Keratinocyte (primary cell): ENCODE measurements around the gene PBX4. TPM values are rescaled to one million over a fixed set of nuclear protein-coding genes. Genes with fewer than 3 reads are reported as not detected.

Experiments
- DNase-seq: peaks from one replicate; pipeline ENCODE4 v3.0.0-alpha.2; 2011; ENCODE audit warnings: low read depth, missing footprints, low spot score
- FAIRE-seq: peaks from 2 replicates; lab custom pipeline; 2011; peaks lifted over from hg19 to GRCh38; lab: Jason Lieb, UNC
- H2AFZ ChIP-seq: 2 replicates; pipeline ENCODE4 v1.6.0; 2012; ENCODE audit warnings: low read length, control low read depth, inconsistent platforms; ENCODE audit not compliant: control insufficient read depth
- H3K27ac ChIP-seq: 2 replicates; pipeline ENCODE4 v1.5.1; 2011; ENCODE audit warnings: low read length; ENCODE audit not compliant: control insufficient read depth, insufficient read depth
- H3K27me3 ChIP-seq: 3 replicates; pipeline ENCODE4 v1.6.0; 2011; ENCODE audit warnings: low read length; ENCODE audit not compliant: control insufficient read depth, insufficient read depth; ENCODE audit errors: extremely low read depth
- H3K36me3 ChIP-seq, 2 experiments: 2 replicates in 1 of 2; 3 replicates in 1 of 2; pipeline ENCODE4 v1.5.1; 2011; ENCODE audit warnings: low read length in 2 of 2, mild to moderate bottlenecking in 1 of 2; ENCODE audit not compliant: control insufficient read depth in 2 of 2, insufficient read depth in 2 of 2; ENCODE audit errors: extremely low read depth in 1 of 2
- H3K4me1 ChIP-seq: 3 replicates; pipeline ENCODE4 v1.5.1; 2011; ENCODE audit warnings: low read length; ENCODE audit not compliant: control insufficient read depth, insufficient read depth; ENCODE audit errors: extremely low read depth
- H3K4me2 ChIP-seq: 3 replicates; pipeline ENCODE4 v1.6.0; 2011; ENCODE audit warnings: low read depth, low read length; ENCODE audit not compliant: control insufficient read depth, insufficient read depth; ENCODE audit errors: extremely low read depth
- H3K4me3 ChIP-seq, 3 experiments: fragments of 200-600 bp in 1 of 3; sonication (generic) in 1 of 3; 2 replicates in 2 of 3; 3 replicates in 1 of 3; pipeline ENCODE4 v1.5.1; 2011 to 2016; ENCODE audit warnings: low read length in 3 of 3, mild to moderate bottlenecking in 3 of 3, control low read depth in 2 of 3, inconsistent platforms in 1 of 3, low read depth in 1 of 3, mixed read lengths in 1 of 3, mixed run types in 1 of 3, moderate library complexity in 1 of 3; ENCODE audit not compliant: control insufficient read depth in 2 of 3, insufficient read depth in 2 of 3; ENCODE audit errors: extremely low read depth in 1 of 3
- H3K79me2 ChIP-seq: 2 replicates; pipeline ENCODE4 v1.6.0; 2012; ENCODE audit warnings: low read length; ENCODE audit not compliant: control insufficient read depth, insufficient read depth
- H3K9ac ChIP-seq: 3 replicates; pipeline ENCODE4 v1.6.0; 2011; ENCODE audit warnings: low read length; ENCODE audit not compliant: control insufficient read depth, insufficient read depth; ENCODE audit errors: extremely low read depth
- H3K9me1 ChIP-seq: 3 replicates; pipeline ENCODE4 v1.6.0; 2011; ENCODE audit warnings: low read length; ENCODE audit not compliant: control insufficient read depth, insufficient read depth; ENCODE audit errors: extremely low read depth
- H3K9me3 ChIP-seq: 2 replicates; pipeline ENCODE4 v1.5.1; 2012; ENCODE audit warnings: low read depth, low read length; ENCODE audit not compliant: control insufficient read depth
- H4K20me1 ChIP-seq: 3 replicates; pipeline ENCODE4 v1.6.0; 2011; ENCODE audit warnings: low read length; ENCODE audit not compliant: control insufficient read depth, insufficient read depth; ENCODE audit errors: extremely low read depth
- CTCF ChIP-seq, 3 experiments: IDR thresholded peaks in 1 of 3; conservative IDR thresholded peaks in 1 of 3; optimal IDR thresholded peaks in 1 of 3; 2 replicates in 2 of 3; 3 replicates in 1 of 3; pipeline versions ENCODE3 to v1.5.1; 2011; ENCODE audit warnings: low read length in 3 of 3, mild to moderate bottlenecking in 3 of 3, moderate library complexity in 2 of 3, control low read depth in 1 of 3, inconsistent platforms in 1 of 3; ENCODE audit not compliant: insufficient read depth in 2 of 3; ENCODE audit errors: extremely low read depth in 1 of 3
- EZH2 ChIP-seq: IDR thresholded peaks from one replicate; pipeline ENCODE4 v1.6.1; 2012; ENCODE audit warnings: inconsistent platforms, mild to moderate bottlenecking, low read length, moderate library complexity
- dilution Hi-C: fragments of 300-500 bp; cut with MboI; formaldehyde crosslinking; loops from one replicate; pipeline ENCODE4 v1.7.0; 2020; ENCODE audit warnings: low sequenced_read_pairs; ENCODE audit not compliant: extremely low pct_ligation_motif_present
- polyA plus RNA-seq, 5 experiments: library from polyadenylated mRNA; depleted of rRNA in 3 of 5; stranded (reverse) in 3 of 5; stranded (forward) in 1 of 5; unstranded in 1 of 5; fragments of >200 nt; gene quantifications; 1 replicate in 1 of 5; 2 replicates in 3 of 5; 3 replicates in 1 of 5; pipeline versions ENCODE4 v1.2.1 to v1.2.3, GENCODE V29; 2011 to 2012; ENCODE audit warnings: missing spikeins in 2 of 5, low read depth in 1 of 5, low replicate concordance in 1 of 5

The PBX4 gene
- polyA plus RNA-seq, 1 donor (not counting 4 experiments of a cell fraction or from before 2014, with no cell fraction given), result 1.7 TPM

- H3K9ac ChIP-seq, result no peak overlapping the region
- H3K36me3 ChIP-seq, result no peaks in the 10 kb centered on the region
- DNase-seq (no peak), FAIRE-seq (no peak)
- no peak overlapping the region for H3K4me3 ChIP-seq
- no peaks in the 10 kb centered on the region for H3K27me3 ChIP-seq
- no peaks in the 10 kb centered on the region for H4K20me1 ChIP-seq
- peaks cover 16% of the 10 kb centered on the region for H3K4me1 ChIP-seq
- TF ChIP-seq CTCF (optimal IDR thresholded peaks at IDR 0.05 in 1 of 3, IDR thresholded peaks at IDR 0.05 in 1 of 3, conservative IDR thresholded peaks at IDR 0.05 in 1 of 3; ENCODE audit: extremely low read depth in 1 of 3, insufficient read depth in 2 of 3, low read length in 3 of 3), result no peak
- TF ChIP-seq EZH2, result no peak
- no peaks in the 10 kb centered on the region for H3K79me2 ChIP-seq
- H3K9me3 ChIP-seq, result no peaks in the 10 kb centered on the region
- no peak overlapping the region for H3K27ac ChIP-seq
- H3K4me2 ChIP-seq, result no peak overlapping the region
- no peaks in the 10 kb centered on the region for H3K9me1 ChIP-seq
- H2AFZ ChIP-seq, result no peak overlapping the region
- dilution Hi-C loops, result no loop called here
Observed at GRCh38 chr19:19597809-19598306, 20.6 kb downstream of the PBX4 start.

DNA sequence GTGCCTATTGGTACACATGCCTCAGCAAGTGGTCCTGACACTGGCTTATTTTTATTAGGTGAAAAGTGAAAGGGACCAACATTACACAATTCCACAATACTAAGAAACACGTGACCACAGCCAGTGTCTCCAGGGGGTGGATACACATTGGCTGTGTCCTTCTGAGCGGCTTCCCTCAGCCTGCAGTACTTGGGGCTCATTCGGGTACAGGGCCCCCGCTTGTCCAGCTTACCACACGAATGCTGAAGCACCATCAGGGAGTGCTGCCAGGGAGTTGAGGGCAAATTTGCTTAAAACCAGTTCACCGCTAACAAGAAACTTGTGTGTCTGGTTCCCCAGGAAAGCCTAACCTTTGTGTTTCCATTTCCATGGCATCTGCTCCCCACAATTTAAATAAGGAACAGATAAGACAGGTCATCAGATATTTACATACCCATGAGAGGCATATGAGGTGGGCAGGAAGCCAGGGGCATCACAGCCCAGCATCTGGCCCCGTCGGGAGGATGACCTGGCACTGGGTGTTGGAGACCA, 23.3 kb downstream of the PBX4 start:
- H3K9me1 ChIP-seq, result no peaks in the 10 kb centered on the region
- TF ChIP-seq EZH2, result no peak
- peak in 1 of 3 experiments; percentile 8 for TF ChIP-seq CTCF (optimal IDR thresholded peaks at IDR 0.05 in 1 of 3, IDR thresholded peaks at IDR 0.05 in 1 of 3, conservative IDR thresholded peaks at IDR 0.05 in 1 of 3; ENCODE audit: extremely low read depth in 1 of 3, insufficient read depth in 2 of 3, low read length in 3 of 3)
- peaks cover 23% of the 10 kb centered on the region for H3K4me1 ChIP-seq
- H2AFZ ChIP-seq, result peak overlapping the region; percentile 9
- H3K9ac ChIP-seq, result peak overlapping the region; percentile 15
- dilution Hi-C loops, result no loop called here
- FAIRE-seq (no peak), DNase-seq (no peak)
- no peaks in the 10 kb centered on the region for H3K79me2 ChIP-seq
- peak overlapping the region; percentile 45 for H3K4me2 ChIP-seq
- H3K4me3 ChIP-seq, result no peak overlapping the region
- peak overlapping the region; percentile 20 for H3K27ac ChIP-seq
- H4K20me1 ChIP-seq, result no peaks in the 10 kb centered on the region
- no peaks in the 10 kb centered on the region for H3K9me3 ChIP-seq
- no peaks in the 10 kb centered on the region for H3K36me3 ChIP-seq
- H3K27me3 ChIP-seq, result no peaks in the 10 kb centered on the region
